Activated CD4-positive, alpha-beta T cell treated with anti-CD3 and anti-CD28 coated beads for 4 hours (primary cell): ENCODE measurements around the gene CCL4.
A peak's percentile ranks its signal among the peaks of the same experiment; 100 is the strongest.

Experiments used
- DNase-seq, 2 donors: peaks; one replicate each; pipeline ENCODE4 v3.0.0-alpha.2; 2020

The CCL4 gene

GRCh38 chr17:36148559-36149295, 45.1 kb downstream of the CCL4 start:
- DNase-seq = peak; percentile 45 to 47

DNA sequence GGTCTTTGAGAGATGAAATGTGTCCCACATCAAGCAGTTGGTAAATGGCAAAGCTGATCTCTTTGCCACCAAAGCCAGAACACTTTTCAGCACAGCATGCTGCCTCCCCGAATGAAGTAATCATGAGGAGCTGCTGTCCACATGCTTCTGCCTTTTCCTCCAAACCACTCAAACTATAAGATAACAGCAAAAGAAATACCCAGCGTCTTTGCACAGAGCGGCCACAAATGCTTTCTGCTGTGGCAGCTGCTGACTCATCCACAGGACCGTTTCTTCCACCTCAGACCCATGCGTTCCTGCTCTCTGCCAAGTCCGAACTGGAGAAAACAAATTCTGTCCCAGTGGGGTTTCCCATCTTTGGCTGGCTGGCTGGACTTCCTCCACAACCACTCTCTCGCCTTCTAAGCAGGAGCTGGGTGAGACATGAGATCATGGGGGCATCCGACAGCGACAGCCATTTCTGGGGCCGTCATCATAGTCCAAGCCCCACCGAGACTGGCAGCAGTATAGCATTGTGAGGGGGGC, 45.7 kb downstream of the CCL4 start:
- DNase-seq = no peak

DNA sequence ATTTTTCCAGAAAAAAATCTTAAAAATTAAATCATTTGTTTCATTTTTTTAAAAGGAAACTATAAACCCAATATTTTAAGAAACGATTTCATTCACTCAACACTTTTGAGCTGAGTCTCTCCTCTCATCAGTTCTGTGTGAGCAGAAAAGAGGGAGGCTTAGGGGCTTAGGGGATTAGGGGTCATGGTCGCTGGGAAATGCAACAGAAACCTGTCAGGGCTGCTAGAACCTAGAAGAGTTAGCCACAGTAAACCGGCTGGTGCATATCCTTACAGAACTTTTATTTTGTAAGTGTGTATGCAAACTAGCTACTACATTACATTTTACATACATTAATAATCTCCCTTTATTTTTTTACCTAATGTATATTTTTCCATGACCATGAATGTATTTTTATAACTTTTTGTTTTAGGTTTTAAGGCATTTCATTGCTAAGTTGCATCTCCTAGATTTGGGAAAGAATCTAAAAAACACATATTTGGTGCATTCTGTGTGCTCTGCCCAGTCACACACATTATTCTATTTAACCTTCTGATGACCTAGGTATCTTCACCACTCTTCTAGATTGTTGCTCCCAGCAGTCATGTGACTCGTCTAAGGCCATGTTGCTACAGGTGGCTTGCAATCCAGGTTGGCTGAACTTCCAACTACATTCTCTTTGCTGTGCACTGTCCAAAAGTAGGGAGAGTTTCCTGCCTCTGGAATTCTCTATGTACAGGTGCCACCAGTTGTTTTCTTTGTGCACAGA, 48.4 kb downstream of the CCL4 start:
- no peak for DNase-seq

GRCh38 chr17:36152639-36153120, 49.1 kb downstream of the CCL4 start:
- no peak for DNase-seq

- DNase-seq = no peak
Measured at GRCh38 chr17:36153895-36154610, 50.4 kb downstream of the CCL4 start.
